HL-60 (cell line): ENCODE data around the gene EBI3.

ENCODE experiments used
- DNase-seq, 2 experiments: peaks; one replicate each; pipeline ENCODE4 v3.0.0-alpha.2; 2010 to 2020; ENCODE audit warnings: low read depth in 1 of 2, low spot score in 1 of 2
- H3K27ac ChIP-seq: fragments of 250-450 bp; sonication (Bioruptor Pico); replicated peaks from 2 replicates; pipeline ENCODE4 v1.5.1; 2020; ENCODE audit warnings: mild to moderate bottlenecking, moderate library complexity
- H3K27me3 ChIP-seq: fragments of 250-450 bp; sonication (Bioruptor Pico); 2 replicates; pipeline ENCODE4 v1.5.1; 2021; ENCODE audit warnings: mild to moderate bottlenecking, moderate library complexity; ENCODE audit not compliant: insufficient read depth, poor library complexity, severe bottlenecking
- H3K4me3 ChIP-seq: replicated peaks from 2 replicates; pipeline ENCODE4 v1.5.1; 2011; ENCODE audit warnings: mild to moderate bottlenecking, control low read depth, low read length; ENCODE audit not compliant: insufficient read depth
- CTCF ChIP-seq: IDR thresholded peaks from one replicate; pipeline ENCODE4 v1.5.1; 2011; ENCODE audit warnings: low read length, control low read depth, inconsistent platforms; ENCODE audit not compliant: insufficient read depth
- GABPA ChIP-seq: IDR thresholded peaks from 2 replicates; pipeline ENCODE4 v1.6.1; 2012; ENCODE audit warnings: low read depth
- POLR2AphosphoS5 ChIP-seq: IDR thresholded peaks from 2 replicates; pipeline ENCODE4 v1.6.1; 2012; ENCODE audit warnings: low read depth
- REST ChIP-seq: IDR thresholded peaks from 2 replicates; pipeline ENCODE4 v1.6.1; 2012; ENCODE audit warnings: low read depth; ENCODE audit not compliant: insufficient replicate concordance
- SPI1 ChIP-seq: IDR thresholded peaks from 2 replicates; pipeline ENCODE4 v1.6.1; 2012; ENCODE audit warnings: low read depth, mild to moderate bottlenecking, borderline replicate concordance

Gene EBI3

GRCh38 chr19:4197228-4197624 lies 32.1 kb upstream of the EBI3 start:
- no peak overlapping the region for H3K27ac ChIP-seq
- H3K4me3 ChIP-seq = no peak overlapping the region
- TF ChIP-seq SPI1 (no peak), REST (no peak), GABPA (no peak), POLR2AphosphoS5 (no peak), CTCF (no peak)
- peaks cover 14% of the 10 kb centered on the region for H3K27me3 ChIP-seq
- no peak for DNase-seq

GRCh38 chr19:4197625-4198466 lies 31.5 kb upstream of the EBI3 start:
- no peak for DNase-seq
- Histone ChIP-seq H3K27me3 (peaks cover 14% of the 10 kb centered on the region), H3K27ac (no peak overlapping the region), H3K4me3 (no peak overlapping the region)
- TF ChIP-seq GABPA (no peak), REST (no peak), POLR2AphosphoS5 (no peak), SPI1 (no peak), CTCF (no peak)

- no peak overlapping the region for H3K27ac ChIP-seq
- H3K4me3 ChIP-seq = no peak overlapping the region
- TF ChIP-seq REST (no peak), CTCF (no peak), GABPA (no peak), SPI1 (no peak), POLR2AphosphoS5 (no peak)
- peaks cover 14% of the 10 kb centered on the region for H3K27me3 ChIP-seq
- no peak for DNase-seq
These were observed 30.7 kb upstream of the EBI3 start for GRCh38 chr19:4198467-4199126.
